Liver (tissue), 3 donors: ENCODE results near the gene PLEKHA8.

Source experiments
- CTCF ChIP-seq: fragments of 150-350 bp; IDR thresholded peaks from 2 replicates; pipeline ENCODE4 v1.5.1; 2017; ENCODE audit warnings: improper control_type of control experiment, low read depth, low read length; ENCODE audit not compliant: missing input control
- EGR1 ChIP-seq, 2 donors: IDR thresholded peaks; 2 replicates each; pipeline ENCODE4 v1.6.1; 2016 to 2018; ENCODE audit warnings: antibody characterized with exemption in 2 of 2, low read depth in 2 of 2
- GABPA ChIP-seq, 2 donors: IDR thresholded peaks in 1 of 2; conservative IDR thresholded peaks in 1 of 2; 2 replicates each; pipeline ENCODE4 v1.6.1; 2016; ENCODE audit warnings: antibody characterized with exemption in 2 of 2, mild to moderate bottlenecking in 1 of 2, moderate library complexity in 1 of 2
- HNF4G ChIP-seq: IDR thresholded peaks from 2 replicates; pipeline ENCODE4 v1.6.1; 2016; ENCODE audit warnings: antibody characterized with exemption
- MAX ChIP-seq: IDR thresholded peaks from 2 replicates; pipeline ENCODE4 v1.6.1; 2016; ENCODE audit warnings: antibody characterized with exemption
- RAD21 ChIP-seq, 2 donors: IDR thresholded peaks; 2 replicates each; pipeline ENCODE4 v1.6.1; 2016; ENCODE audit warnings: antibody characterized with exemption in 2 of 2, mild to moderate bottlenecking in 2 of 2
- REST ChIP-seq: IDR thresholded peaks from 2 replicates; pipeline ENCODE4 v1.6.1; 2016; ENCODE audit warnings: antibody characterized with exemption, mild to moderate bottlenecking
- RXRA ChIP-seq, 2 donors: IDR thresholded peaks; 2 replicates each; pipeline ENCODE4 v1.6.1; 2017 to 2018; ENCODE audit warnings: antibody characterized with exemption in 2 of 2, mild to moderate bottlenecking in 1 of 2
- SP1 ChIP-seq: IDR thresholded peaks from 2 replicates; pipeline ENCODE4 v1.6.1; 2018; ENCODE audit warnings: antibody characterized with exemption, mild to moderate bottlenecking
- TAF1 ChIP-seq: conservative IDR thresholded peaks from 2 replicates; pipeline ENCODE4 v1.6.1; 2016; ENCODE audit warnings: antibody characterized with exemption, mild to moderate bottlenecking
- YY1 ChIP-seq: IDR thresholded peaks from 2 replicates; pipeline ENCODE4 v1.6.1; 2016; ENCODE audit warnings: antibody characterized with exemption, mild to moderate bottlenecking
- TF ChIP-seq, protein P1 (sequence below): IDR thresholded peaks from 2 replicates; pipeline ENCODE4 v1.6.1; 2016; ENCODE audit warnings: antibody characterized with exemption
- TF ChIP-seq, protein P2 (sequence below): IDR thresholded peaks from 2 replicates; pipeline ENCODE4 v1.6.1; 2016; ENCODE audit warnings: antibody characterized with exemption
- donor health status: healthy.
- donor health status: healthy.

DNA sequence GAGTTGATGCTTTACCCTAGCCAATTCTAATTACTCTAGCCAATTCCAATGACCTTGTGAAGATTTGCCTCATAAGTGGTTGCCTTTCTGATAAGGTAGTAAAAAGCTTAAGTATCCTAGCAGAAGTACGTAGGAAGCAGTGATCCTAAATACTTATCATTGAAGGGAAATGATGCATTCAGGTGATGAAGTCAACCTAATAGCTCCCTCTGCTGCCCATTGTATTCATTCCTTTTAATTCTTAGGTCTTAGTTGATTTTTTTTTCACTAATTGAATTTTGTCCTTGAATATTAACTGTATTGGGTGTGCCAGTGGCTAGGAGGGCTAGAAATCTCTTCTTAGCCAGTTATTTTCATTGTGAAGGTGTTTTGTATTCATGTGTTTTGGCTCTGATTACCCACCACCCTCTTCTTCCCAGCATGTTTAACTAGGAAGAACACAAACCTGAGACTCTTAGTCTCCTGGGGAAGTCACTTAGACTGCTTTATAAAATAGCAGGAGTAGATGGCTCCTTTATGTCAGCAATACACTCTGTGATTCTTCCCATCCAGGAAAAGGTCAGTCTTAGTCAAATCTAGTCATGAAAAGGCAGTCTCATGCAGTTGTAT lies 46.3 kb downstream of the PLEKHA8 start:
- TF ChIP-seq REST, result no peak
- peak; percentile 25 for TF ChIP-seq CTCF
- no peak for TF ChIP-seq MAX
- TF ChIP-seq TAF1, result no peak
- no peak for TF ChIP-seq RXRA (IDR thresholded peaks at IDR 0.05)
- TF ChIP-seq, protein P1, sequence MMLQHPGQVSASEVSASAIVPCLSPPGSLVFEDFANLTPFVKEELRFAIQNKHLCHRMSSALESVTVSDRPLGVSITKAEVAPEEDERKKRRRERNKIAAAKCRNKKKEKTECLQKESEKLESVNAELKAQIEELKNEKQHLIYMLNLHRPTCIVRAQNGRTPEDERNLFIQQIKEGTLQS, result no peak
- TF ChIP-seq SP1, result no peak
- TF ChIP-seq RAD21 (IDR thresholded peaks at IDR 0.05), result peak; percentile 68 to 77
- TF ChIP-seq YY1, result no peak
- no peak for TF ChIP-seq GABPA (IDR thresholded peaks at IDR 0.05 in 1 of 2, conservative IDR thresholded peaks at IDR 0.05 in 1 of 2)
- no peak for TF ChIP-seq EGR1 (IDR thresholded peaks at IDR 0.05; ENCODE audit: low read depth in 2 of 2)
- TF ChIP-seq HNF4G, result no peak
- TF ChIP-seq, protein P2, sequence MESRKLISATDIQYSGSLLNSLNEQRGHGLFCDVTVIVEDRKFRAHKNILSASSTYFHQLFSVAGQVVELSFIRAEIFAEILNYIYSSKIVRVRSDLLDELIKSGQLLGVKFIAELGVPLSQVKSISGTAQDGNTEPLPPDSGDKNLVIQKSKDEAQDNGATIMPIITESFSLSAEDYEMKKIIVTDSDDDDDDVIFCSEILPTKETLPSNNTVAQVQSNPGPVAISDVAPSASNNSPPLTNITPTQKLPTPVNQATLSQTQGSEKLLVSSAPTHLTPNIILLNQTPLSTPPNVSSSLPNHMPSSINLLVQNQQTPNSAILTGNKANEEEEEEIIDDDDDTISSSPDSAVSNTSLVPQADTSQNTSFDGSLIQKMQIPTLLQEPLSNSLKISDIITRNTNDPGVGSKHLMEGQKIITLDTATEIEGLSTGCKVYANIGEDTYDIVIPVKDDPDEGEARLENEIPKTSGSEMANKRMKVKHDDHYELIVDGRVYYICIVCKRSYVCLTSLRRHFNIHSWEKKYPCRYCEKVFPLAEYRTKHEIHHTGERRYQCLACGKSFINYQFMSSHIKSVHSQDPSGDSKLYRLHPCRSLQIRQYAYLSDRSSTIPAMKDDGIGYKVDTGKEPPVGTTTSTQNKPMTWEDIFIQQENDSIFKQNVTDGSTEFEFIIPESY, result no peak
